HFFc6 (cell line): Measurements from ENCODE around the gene ARHGAP26. TPM values are rescaled to one million over a fixed set of nuclear protein-coding genes. Genes with fewer than 3 reads are reported as not detected.
"Not testable (repeated sequence)": the region's sequence is repeated elsewhere in the genome, so short reads cannot be mapped to it uniquely, and the experiment has no call there.

Experiments used
- DNase-seq: peaks from one replicate; pipeline ENCODE4 v3.0.0-alpha.2; 2018
- H3K27ac Mint-ChIP-seq: 2 replicates; pipeline ENCODE4 v1.8.0; 2020; ENCODE audit warnings: mild to moderate bottlenecking, mixed read lengths
- H3K27me3 Mint-ChIP-seq: 2 replicates; pipeline ENCODE4 v1.8.0; 2021; ENCODE audit warnings: mild to moderate bottlenecking, moderate library complexity, mixed read lengths; ENCODE audit not compliant: insufficient read depth
- H3K36me3 Mint-ChIP-seq: 2 replicates; pipeline ENCODE4 v1.8.0; 2021; ENCODE audit warnings: low read depth, mixed read lengths
- H3K4me1 Mint-ChIP-seq: 2 replicates; pipeline ENCODE4 v1.8.0; 2020; ENCODE audit warnings: low read depth, mixed read lengths
- H3K4me3 Mint-ChIP-seq: 2 replicates; pipeline ENCODE4 v1.8.0; 2020; ENCODE audit warnings: mild to moderate bottlenecking, moderate library complexity, mixed read lengths
- H3K9me3 Mint-ChIP-seq: 2 replicates; pipeline ENCODE4 v1.8.0; 2020; ENCODE audit warnings: mild to moderate bottlenecking, mixed read lengths
- total RNA-seq, 6 experiments: library from RNA; stranded (reverse); fragmentation: NEBNext Ultra II Directional; extraction: Animal tissue kit (Norgen Biotek cat#: 25700); gene quantifications; 2 replicates in 1 of 6; 3 replicates in 5 of 6; pipeline ENCODE4 v1.2.3, GENCODE V29; 2021
- TF ChIP-seq, protein P1 (sequence below): fragments of 200-600 bp; sonication (generic); IDR thresholded peaks from 2 replicates; pipeline ENCODE4 v1.5.0; 2021; ENCODE audit warnings: antibody characterized with exemption, mild to moderate bottlenecking

ARHGAP26 gene
- total RNA-seq, 6 experiments from 2014 or later: 2.3 to 3.6 (median 3.1) TPM

DNA sequence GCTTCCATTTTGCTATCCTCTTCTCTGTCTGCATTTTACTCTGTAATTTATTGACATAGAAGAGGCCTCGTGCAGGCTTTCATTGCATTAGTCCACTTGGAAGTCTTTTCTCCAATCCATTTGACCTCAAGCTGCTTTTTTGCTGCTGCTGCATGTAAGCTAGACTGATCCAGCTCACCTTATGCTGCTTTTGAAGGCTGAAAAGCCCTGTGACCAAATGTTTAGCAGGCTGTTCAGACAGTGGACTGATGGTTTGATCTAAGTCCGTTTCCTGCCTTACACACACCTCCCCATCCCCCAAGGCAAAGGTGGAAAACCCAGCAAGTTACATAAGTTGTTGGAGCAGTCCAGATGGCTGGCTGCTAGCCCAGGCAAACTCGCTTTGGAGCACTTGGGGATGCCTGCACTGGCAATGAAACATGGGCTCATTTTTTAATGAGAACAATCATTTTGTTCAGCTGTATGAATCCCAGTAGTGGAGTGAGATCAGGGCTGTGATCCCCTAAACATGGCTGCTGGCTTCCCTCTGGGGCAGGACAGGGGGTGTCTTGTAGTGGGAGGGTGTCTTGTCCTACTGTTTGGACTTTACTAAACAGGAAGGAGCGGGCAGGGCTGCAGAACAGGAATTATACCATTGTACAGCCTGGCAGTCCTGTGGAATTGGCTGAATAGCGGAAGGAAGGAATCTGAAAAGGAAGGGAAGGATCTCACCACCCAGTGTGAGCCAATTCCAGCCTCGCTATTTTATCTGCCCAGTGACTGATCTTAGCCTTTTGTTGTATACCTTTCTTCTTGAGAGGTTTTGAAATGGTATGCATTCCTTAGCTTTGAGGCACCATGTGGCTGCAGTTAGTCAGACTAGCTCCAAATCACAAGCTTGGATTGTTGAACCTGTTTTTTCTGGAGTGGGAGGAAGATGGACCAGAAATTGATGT is 212.0 kb downstream of the ARHGAP26 start:
- no peaks in the 10 kb centered on the region; the same call in 1 of the 2 replicates for H3K27me3 Mint-ChIP-seq
- H3K9me3 Mint-ChIP-seq: peaks cover 9% of the 10 kb centered on the region
- H3K4me1 Mint-ChIP-seq: peaks cover 71% of the 10 kb centered on the region
- H3K27ac Mint-ChIP-seq: peak overlapping the region; percentile 90
- peak overlapping the region; percentile 69 for H3K4me3 Mint-ChIP-seq
- TF ChIP-seq, protein P1, sequence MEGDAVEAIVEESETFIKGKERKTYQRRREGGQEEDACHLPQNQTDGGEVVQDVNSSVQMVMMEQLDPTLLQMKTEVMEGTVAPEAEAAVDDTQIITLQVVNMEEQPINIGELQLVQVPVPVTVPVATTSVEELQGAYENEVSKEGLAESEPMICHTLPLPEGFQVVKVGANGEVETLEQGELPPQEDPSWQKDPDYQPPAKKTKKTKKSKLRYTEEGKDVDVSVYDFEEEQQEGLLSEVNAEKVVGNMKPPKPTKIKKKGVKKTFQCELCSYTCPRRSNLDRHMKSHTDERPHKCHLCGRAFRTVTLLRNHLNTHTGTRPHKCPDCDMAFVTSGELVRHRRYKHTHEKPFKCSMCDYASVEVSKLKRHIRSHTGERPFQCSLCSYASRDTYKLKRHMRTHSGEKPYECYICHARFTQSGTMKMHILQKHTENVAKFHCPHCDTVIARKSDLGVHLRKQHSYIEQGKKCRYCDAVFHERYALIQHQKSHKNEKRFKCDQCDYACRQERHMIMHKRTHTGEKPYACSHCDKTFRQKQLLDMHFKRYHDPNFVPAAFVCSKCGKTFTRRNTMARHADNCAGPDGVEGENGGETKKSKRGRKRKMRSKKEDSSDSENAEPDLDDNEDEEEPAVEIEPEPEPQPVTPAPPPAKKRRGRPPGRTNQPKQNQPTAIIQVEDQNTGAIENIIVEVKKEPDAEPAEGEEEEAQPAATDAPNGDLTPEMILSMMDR: no peak
- H3K36me3 Mint-ChIP-seq: peaks cover 8% of the 10 kb centered on the region
- peak; percentile 82 for DNase-seq

DNA sequence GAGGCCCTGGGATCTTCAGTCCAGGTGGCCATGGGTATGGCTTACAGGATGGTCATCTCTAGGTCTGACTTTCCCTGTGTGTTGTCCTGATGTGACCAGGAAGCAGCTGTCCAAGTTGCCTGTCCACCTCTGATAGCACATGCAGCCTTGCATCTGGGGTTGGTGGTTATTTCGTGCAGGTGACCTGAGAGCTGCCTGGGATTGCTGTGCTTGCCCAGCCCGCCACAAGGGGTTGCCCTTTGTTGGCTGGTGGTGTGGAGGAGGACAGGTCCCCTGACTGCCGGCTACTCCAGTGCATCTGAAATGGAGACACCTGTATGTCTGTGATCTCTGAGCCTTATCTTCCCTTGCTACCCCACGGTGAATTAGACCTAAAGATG is 212.6 kb downstream of the ARHGAP26 start:
- no peak for DNase-seq
- TF ChIP-seq, protein P1: peak; percentile 49
- H3K27me3 Mint-ChIP-seq: no peaks in the 10 kb centered on the region; the same call in 1 of the 2 replicates
- peak overlapping the region; percentile 69 for H3K4me3 Mint-ChIP-seq
- peaks cover 9% of the 10 kb centered on the region for H3K9me3 Mint-ChIP-seq
- peak overlapping the region; percentile 90 for H3K27ac Mint-ChIP-seq
- peaks cover 8% of the 10 kb centered on the region for H3K36me3 Mint-ChIP-seq
- peaks cover 64% of the 10 kb centered on the region for H3K4me1 Mint-ChIP-seq

DNA sequence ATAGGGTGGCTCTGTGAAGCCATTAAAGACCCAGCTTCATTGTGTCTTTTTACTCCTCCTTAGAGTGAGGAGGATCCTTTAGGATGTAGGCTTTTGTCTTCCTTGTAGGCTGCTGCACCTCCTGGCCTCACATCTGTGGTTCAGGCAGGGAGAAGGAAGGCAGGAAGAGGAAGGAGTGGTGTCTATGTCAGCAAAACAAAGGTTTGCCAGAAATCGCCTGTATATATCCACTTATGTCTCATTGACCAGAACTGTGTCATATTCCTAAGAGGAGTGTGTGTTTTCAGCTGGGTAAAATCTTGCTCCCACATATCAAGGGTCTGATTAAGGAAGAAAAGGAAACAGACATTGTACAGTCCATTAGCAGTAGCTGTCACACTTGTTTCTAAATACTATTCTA is 213.8 kb downstream of the ARHGAP26 start:
- DNase-seq: no peak
- Mint-ChIP-seq H3K36me3 (peaks cover 16% of the 10 kb centered on the region), H3K4me3 (no peak overlapping the region), H3K4me1 (peaks cover 52% of the 10 kb centered on the region), H3K27me3 (no peaks in the 10 kb centered on the region; the same call in 1 of the 2 replicates), H3K27ac (peak overlapping the region; percentile 18; the same call in 1 of the 2 replicates), H3K9me3 (peaks cover 9% of the 10 kb centered on the region)
- TF ChIP-seq, protein P1: no peak

DNA sequence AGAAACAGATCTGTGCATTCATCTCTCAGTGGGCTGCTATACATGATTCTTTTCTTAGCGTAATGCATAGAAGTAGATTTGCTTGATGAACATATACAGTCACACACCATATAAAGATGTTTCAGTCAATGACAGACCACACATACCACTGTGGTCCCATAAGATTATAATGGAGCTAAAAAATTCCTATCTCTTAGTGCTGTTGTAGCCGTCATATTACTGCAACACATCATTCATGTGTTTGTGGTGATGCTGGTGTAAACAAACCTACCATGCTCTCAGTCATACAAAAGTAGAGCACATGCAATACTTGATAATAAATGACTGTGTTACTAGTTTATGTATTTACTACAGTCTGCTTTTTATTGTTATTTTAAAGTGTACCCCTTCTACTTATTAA is 214.3 kb downstream of the ARHGAP26 start:
- Mint-ChIP-seq H3K4me1 (peaks cover 47% of the 10 kb centered on the region), H3K36me3 (peaks cover 21% of the 10 kb centered on the region), H3K27me3 (no peaks in the 10 kb centered on the region; the same call in 1 of the 2 replicates), H3K9me3 (peaks cover 9% of the 10 kb centered on the region), H3K4me3 (no peak overlapping the region), H3K27ac (no peak overlapping the region)
- TF ChIP-seq, protein P1: no peak
- DNase-seq: no peak

DNA sequence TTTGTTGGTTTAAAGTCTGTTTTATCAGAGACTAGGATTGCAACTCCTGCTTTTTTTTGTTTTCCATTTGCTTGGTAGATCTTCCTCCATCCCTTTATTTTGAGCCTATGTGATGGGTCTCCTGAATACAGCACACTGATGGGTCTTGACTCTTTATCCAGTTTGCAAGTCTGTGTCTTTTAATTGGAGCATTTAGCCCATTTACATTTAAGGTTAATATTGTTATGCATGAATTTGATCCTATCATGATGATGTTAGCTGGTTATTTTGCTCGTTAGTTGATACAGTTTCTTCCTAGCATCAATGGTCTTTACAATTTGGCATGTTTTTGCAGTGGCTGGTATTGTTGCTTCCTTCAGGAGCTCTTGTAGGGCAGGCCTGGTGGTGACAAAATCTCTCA is 219.1 kb downstream of the ARHGAP26 start:
- H3K9me3 Mint-ChIP-seq: peaks cover 17% of the 10 kb centered on the region
- H3K36me3 Mint-ChIP-seq: peaks cover 28% of the 10 kb centered on the region
- H3K4me3 Mint-ChIP-seq, H3K27me3 Mint-ChIP-seq, DNase-seq, H3K27ac Mint-ChIP-seq, H3K4me1 Mint-ChIP-seq: not testable (repeated sequence)

DNA sequence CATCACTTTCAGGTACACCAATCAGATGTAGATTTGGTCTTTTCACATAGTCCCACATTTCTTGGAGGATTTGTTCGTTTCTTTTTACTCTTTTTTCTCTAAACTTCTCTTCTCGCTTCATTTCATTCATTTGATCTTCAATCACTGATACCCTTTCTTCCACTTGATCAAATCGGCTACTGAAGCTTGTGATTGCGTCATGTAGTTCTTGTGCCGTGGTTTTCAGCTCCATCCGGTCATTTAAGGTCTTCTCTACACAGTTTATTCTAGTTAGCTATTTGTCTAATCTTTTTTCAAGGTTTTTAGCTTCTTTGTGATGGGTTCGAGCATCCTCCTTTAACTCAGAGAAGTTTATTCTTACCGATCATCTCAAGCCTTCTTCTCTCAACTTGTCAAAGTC is 219.9 kb downstream of the ARHGAP26 start:
- not testable (repeated sequence) for H3K4me1 Mint-ChIP-seq, H3K27ac Mint-ChIP-seq, DNase-seq, H3K27me3 Mint-ChIP-seq, H3K4me3 Mint-ChIP-seq
- H3K36me3 Mint-ChIP-seq: peaks cover 28% of the 10 kb centered on the region
- H3K9me3 Mint-ChIP-seq: peaks cover 17% of the 10 kb centered on the region
